DMS53 treated with DMSO at 0.1 percent for 48 hours (cell line): ENCODE results near the gene CD200R1.
"Not testable (repeated sequence)": the region's sequence is repeated elsewhere in the genome, so short reads cannot be mapped to it uniquely, and the experiment has no call there.

Experiments
- DNase-seq: peaks from one replicate; lab custom pipeline; 2025; ENCODE audit not compliant: unreplicated experiment; lab: John Stamatoyannopoulos, UW

The CD200R1 gene

DNA sequence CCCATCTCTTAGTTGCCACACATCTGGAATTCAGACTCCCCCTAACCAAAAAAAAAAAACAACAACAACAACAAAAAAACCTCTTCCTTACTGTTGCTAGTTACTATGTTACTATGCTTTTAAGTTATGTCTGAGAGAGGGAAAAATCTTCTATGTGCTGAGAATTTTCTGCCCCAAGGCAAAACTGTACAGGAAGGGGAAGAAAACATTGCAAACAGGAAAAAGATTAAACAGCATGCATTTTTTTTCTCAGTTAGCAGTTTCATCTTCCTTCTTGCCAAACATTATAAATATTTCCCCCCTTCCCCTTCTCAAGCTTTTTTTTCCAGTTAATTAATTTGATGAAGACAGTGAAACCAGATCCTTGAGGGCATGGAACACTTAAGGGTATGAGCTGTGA, 1.1 kb upstream of the CD200R1 start:
- no peak for DNase-seq

DNA sequence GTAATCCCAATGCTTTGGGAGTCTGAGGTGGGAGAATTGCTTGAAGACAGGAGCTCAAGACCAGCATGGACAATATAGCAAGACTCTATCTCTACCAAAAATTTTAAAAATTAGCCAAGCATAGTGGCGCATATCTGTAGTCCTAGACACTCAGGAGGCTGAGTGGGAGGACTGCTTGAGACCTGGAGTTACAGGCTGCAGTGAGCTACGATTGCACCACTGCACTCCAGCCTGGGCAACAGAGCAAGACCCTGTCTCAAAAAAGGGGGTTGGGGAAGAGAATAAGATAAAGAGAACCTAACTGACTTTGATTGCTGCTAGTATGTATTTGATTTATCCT, 755 bp downstream of the CD200R1 start:
- no peak for DNase-seq

DNA sequence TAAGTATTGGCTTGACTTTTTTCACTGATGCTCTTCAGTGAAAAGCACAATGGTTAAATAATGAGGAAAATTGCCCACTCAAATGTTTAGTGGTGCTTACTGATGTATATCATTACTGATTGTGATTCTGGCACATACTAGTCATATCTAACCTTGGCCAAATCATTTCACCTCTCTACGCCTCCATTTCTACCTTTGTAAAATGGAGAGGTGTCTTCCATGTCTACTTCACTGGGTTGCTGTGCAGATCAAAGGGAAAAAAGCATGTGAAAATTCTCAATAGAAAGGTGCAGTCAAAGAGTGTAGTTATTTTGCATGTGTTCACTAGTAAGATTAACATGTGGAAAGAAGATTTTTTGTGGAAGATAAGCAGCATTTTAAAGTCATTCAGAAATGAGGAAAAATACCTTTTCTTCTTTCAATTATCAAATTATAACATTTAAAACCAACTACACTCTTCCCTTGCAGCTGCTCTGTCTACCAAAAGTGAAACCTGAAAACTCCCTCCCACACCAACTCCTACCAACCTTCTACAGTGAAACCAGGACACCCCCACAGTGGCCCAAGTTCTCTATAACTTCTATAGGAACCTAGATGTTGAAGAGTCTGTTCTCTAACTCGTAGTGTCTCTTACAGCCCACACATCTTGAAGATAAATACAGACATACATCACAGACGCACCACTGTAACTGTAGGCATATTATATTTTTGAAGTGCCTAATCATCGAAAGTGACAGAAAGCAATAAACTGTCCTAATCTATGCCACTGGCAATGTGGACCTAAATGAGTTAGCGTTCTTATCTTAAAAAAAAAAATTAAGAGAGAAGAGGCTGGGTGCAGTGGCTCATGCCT, 1.4 kb downstream of the CD200R1 start:
- DNase-seq, result no peak

DNA sequence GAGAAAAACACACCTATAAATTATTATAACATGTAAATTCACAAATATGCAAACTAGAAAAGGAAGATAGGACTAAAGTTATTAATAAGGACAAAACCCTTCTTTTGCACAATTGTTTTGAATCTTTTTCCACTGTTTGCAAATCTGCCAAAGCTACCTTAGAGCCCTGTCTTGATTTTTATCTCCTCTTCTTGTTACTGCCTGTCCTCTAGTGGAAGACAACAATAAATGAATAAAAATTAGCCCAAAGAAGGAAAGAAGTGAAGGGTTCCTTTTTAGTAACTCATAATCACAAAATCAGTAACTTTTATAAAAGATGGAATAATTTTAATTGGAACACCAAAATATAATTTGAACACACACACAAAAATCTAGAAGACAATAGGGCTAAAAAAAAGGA, 2.7 kb downstream of the CD200R1 start:
- no peak for DNase-seq

DNA sequence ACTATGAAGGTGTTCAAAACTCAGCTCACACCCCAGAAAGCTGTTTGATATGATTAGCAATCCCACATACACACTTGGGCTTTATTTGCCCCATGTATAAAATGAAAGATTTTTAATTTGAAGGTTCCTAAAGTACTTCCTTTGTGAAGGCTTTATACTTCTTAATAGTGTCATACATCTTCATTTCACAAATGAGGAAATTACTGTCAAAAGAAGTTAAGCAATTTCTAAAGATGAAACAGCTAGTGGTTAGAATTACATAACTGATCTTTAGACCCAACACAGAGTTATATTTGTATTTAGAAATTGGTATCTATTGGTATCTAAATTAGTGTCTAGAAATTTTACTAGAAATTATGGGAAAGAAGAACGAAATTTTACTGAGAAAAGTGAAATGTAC, 7.1 kb downstream of the CD200R1 start:
- no peak for DNase-seq

DNA sequence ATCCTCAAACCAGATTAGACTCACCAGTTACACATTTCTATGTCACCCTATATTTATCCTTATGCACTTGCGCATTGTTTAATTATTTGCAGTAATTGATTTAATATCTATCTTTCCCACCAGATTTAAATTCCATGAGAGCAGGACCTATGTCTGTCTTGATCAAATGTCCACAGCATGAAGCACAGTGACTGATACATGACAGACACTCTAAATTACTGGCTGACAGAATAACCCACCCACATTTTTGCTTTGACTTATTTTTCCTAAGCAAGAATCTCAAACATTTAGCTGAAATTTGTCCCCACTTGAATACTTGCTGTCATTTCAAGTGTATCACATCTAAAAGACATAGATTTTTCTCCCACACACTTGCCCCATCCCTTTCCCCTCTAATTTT, 7.5 kb downstream of the CD200R1 start:
- DNase-seq, result no peak

DNA sequence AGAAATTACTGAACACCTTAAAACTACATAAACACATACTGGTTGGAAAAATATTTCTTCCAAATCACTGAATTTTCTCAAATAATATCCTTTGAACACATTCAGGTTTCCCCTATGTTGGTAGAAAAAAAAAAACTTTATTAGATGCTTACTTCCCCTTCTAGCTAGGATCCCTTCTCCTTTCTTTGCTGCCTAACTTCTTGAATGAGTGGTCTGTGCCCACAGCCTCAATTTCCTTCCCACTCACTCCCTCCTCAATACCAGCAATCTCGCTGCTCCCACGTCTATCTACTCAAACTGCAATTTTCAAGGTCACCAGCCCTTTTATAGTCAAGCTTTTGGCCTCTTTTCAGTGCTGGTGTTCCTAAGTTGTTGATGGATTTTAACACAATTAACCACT, 8.3 kb downstream of the CD200R1 start:
- no peak for DNase-seq

DNA sequence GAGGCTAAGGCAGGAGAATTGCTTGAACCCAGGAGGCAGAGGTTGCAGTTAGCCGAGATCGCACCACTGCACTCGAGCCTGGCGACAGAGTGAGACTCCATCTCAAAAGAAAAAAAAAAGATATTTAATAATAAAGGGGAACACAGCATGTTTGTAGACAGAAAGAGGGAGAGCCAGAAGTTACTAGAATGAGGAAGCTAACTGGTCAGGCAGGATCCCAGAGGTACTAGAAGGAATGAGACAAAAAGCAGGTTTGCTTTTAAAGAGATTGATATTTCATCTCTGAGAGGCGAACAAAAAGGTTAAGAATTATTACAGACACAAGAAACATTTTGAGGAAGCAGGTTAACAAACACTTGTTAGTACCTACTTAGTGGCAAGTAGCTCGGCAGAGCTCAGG, 9.2 kb downstream of the CD200R1 start:
- no peak for DNase-seq

DNA sequence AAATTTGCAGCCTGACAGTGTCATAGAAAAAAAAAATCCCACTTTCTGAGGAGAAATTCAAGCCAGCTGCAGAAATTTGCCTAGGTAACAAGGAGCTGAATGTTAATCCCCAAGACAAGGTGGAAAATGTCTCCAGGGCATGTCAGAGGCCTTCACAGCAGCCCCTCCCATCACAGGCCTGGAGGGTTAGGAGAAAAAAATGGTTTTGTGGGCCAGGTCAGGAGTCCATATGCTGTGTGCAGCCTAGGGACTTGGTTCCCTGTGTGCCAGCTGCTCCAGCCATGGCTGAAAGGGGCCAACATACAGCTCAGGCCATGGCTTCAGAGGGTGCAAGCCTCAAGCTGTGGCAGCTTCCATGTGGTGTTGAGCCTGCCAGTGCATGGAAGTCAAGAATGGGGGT, 11.2 kb downstream of the CD200R1 start:
- no peak for DNase-seq

DNA sequence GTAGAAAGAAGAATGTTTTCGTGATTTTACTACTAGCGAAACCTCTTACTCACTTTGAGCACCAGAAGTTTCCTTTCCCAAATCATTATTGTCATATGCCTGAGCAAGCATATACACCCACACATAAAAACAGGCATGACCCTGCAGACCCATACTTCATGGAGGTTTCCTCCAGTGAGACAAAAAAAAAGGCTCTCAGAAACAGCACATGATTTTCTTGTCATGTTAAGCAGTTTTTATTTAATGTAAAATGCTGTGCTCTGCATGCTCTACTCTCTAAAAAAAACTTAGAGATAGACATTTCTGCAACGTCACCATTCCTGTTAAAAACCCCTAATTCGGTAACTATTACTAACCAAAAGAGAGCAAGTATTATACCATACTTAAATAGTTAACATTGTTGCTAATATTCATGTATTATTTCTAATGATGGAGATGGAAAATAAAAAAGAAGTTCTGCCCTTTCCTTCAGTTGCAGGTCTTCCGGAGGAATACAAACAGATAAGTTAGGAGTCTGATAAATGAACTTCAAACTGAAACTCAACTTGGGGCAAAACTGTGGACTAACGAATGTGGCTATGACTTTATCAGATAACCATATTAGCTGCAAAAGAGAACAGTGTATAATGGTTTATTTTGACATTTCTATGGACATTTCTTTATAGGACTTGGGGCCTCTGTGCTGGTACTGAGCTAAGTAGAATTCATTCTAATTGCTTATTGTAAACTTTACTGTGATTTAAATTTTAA, 15.9 kb downstream of the CD200R1 start:
- DNase-seq, result no peak

DNA sequence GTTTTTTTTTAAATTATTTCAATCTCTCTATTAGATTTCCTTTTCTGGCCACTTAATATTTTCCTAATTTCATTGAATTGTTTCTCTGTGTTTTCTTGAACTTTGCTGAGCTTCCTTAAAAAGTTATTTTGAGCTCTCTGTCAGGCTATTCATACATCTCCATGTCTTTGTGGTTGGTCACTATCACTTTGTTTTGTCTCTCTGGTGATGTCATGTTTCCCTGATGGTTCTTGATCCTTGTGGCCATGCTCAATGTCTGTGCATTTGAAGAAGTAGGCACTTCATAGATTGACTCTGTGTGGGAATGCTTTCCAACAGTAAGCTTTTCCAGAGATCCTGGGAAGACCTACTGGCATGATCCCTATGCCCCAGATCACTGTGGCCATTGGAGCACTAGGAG, 18.6 kb downstream of the CD200R1 start:
- no peak for DNase-seq

DNA sequence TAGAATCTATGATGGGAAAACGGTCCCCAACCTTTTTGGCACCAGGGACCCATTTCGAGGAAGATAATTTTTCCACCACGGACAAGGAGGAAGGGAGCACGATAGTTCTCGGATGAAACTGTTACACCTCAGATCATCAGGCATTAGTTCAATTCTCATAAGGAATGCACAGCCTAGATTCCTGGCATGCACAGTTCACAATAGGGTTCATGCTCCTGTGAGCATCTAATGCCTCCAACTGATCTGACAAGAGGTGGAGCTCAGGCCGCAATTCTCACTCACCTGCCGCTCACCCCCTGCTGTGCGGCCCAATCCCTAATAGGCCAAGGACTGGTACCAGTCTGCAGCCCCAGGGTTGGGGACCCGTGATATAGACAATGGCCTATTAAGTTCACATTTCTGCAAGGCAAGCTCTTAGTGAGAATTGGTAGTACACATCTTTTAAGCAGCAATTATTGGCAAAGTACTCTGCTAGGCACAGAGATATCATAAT, 26.5 kb downstream of the CD200R1 start:
- no peak for DNase-seq

DNA sequence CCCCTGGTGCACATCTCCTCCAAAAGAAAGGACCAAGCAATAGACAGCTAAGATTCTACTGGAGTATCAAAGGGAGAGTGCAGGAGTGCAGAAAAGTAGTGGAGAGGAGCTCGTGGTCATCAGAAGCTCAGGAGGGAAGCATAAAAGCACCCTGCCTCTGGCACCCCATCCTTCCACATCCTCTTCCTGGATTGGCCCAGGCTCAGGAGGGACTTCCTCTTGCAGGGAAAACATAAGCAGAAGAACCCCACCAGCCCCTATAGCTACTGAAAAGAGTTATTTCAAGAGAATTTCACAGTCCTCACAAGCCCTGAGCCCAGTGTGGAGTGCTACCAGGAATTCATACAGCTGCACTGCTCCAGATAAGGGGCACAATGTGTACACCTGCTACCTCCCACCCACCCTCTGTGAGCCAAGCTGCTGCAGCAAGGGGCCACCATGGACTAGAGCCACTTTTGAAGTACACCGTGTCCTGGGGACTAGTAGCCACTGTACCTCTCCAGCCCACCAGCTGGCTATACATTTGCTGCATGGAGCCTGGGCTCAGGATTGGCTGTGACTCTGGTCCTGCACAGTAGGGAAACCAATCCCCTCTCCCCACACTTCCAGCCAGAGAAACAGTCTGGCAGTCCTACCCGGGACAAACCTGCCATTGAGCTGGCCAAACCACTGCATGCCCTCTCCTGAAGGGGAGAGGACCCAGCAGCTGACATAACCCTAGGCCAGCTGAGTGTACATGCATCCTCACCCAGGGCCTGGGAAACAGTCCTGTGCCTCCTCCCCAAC, 43.0 kb downstream of the CD200R1 start:
- DNase-seq, result no peak

DNA sequence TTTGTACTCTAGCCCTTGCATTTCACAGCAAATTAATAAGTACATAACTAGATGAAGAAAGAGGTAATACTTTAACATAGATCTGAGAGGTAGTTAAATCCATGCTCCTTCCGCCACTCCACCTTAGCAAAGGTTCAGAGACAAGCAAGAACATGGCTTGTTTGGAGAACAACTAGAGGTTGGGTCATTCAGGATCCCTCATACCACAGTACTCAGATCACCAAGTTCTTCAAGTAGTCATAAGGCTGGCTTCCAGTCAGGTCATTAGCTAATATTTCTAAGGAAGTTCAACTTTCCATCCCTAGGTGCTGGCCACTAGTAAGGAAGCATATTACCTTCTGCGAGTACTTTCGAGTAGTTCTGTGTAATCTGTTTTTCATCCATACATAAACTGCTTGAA, 44.1 kb downstream of the CD200R1 start:
- DNase-seq, result no peak

DNA sequence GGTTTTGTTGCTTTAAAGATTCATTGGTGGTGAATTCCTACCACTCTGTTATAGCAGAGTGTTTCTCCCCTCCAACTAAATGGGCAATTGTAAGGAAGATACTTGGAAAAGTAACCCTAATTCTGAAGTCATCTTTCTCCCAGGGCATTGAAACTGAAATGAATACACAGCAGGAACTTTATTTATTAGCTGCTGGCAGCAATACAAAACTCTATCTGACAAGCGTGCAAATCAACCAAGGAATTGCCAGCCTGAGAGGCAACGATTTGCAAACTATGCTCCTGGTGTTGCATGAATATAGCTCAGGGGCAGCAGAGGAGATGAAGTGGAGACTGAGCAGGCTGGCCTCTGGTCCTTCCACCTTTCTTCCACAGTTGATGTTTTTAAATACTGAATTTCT, 48.9 kb downstream of the CD200R1 start:
- DNase-seq, result no peak

DNA sequence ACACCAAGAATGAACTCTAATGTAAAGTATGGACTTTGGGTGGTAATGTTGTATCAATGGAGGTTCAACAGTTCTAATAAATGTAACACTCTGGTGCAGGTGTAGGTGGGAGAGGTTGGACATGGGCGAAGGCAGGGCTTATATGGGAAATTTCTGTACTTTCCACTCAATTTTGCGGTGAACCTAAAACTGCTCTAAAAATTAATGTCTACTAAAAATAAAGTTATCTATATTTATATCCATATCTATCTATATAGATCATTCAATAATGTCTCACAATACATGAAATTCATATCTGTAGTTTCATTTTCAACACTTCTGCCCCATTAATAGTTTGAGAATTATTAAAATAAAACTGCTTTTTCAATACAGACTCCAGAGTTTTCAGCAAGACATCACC, 49.3 kb downstream of the CD200R1 start:
- no peak for DNase-seq

DNA sequence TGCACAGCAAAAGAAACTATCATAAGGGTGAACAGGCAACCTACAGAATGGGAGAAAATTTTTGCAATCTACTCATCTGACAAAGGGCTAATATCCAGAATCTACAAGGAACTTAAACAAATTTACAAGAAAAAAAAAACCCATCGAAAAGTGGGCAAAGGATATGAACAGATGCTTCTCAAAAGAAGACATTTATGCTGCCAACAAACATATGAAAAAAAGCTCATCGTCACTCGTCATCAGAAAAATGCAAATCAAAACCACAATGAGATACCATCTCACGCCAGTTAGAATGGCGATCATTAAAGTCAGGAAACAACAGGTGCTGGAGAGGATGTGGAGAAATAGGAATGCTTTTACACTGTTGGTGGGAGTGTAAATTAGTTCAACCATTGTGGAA, 55.4 kb downstream of the CD200R1 start:
- DNase-seq, result not testable (repeated sequence)

DNA sequence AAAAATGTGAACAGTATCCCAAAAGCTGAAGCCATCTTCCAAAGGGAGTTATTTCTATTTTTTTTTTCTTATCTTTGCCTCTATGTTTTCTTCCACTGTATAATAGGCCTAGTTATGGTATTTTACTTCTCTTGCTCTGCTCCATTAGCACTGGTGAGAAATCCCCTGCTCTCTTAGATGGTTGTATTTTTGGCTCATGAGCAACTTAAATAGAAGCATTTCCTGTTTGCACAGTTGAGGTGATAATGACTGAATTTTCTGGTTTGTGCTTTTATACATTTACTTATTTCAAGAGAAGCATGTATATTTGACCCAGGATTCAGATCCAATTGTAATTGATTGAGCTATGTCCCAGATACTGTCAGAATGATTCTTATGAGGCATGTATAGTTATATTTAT, 66.7 kb downstream of the CD200R1 start:
- peak; percentile 15 for DNase-seq

DNA sequence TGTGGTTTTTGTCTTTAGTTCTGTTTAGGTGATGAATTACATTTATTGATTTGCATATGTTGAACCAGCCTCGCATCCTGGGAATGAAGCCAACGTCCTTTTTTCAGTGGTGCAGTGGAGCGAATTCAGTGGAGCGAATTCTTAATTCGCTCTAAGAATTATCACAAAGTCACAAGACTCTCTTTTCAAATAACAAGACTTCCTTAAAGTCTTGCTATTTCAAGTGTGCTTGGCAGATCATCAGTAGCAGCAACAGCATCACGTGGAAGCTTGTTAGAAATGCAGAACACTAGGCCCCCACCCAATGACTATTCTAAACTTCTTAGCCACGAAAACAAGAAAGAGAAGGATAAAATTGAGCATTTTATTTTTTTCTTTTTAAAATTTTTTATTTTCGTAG, 70.1 kb downstream of the CD200R1 start:
- no peak for DNase-seq

DNA sequence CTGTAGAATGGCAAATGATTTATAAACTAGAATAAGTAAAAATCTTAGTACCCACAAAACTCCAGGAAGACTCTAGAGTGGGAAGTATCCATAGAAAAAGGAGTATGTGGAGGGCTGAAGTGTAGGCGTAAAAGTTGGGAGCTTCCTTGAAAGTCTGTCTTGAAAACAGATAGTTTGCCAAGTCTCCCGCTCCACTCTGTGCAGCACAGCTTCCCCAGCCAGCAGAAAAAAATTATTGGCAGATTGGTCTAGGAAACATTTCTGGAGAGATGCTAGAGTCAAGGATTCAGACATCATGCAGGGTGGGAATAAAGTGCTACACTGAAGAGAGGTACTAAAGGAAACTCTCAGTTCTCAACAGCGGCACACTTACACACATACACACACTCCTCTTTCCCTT, 74.8 kb downstream of the CD200R1 start:
- no peak for DNase-seq

DNA sequence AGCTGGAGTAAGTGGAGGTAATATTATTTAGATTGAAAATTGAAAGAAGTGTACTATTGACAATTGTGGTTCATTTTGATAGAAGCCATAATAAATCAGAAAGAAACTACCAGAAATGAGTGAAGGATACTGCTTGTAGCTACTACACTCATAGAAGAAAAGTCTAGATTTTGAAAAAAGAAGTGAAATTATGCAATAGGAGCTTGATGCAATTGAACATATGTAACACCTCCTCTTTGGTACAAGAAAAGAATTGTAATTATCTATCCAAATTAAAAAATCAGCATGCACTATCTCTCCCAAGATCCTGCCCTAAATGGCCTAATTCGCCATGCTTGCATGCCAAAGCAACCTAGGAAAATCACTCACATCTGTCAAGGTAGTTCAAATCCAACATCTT, 77.1 kb downstream of the CD200R1 start:
- DNase-seq, result no peak

DNA sequence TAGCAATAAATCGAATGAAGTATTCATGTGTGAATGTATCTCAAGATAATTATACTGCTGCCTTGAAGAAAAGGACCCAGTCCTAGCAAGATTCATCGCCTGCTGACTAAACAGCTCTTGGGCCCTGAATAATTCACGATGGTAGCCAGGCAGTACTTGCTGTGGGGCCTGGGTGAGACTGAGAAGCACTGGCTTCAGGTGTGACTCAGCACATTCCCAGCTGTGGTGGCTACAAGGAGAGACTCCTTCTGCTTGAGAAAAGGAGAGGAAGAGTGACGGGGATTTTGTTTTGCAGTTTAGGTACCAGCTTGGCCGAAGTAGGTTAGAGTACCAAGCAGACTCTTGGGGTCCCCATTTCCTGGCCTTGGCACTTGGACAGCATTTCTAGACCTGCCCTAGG, 80.6 kb downstream of the CD200R1 start:
- peak; percentile 7 for DNase-seq
